ENCODE data around the gene CRYBG1.

CRYBG1 gene

DNA sequence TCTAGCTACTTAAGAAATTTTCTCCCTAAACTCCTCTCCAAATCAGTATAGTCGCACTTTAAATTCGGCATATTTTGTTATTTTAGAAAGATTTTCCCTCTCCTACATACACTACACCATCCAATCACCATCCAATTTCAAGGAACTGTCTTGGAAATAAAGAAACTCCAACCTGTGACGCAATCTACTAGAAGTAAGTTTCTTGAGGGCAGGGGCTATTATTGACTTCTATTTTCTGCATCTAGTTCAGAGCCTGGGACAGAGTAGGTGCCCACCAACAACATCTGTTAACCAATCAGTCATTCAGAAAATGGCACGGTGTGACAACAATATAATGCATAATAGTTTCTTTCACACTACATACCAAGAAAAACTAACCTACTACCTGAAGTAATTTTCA, 38.6 kb upstream of the CRYBG1 start:
- TF ChIP-seq, protein P1, sequence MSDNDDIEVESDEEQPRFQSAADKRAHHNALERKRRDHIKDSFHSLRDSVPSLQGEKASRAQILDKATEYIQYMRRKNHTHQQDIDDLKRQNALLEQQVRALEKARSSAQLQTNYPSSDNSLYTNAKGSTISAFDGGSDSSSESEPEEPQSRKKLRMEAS (IDR thresholded peaks at IDR 0.05): no peak
- TF ChIP-seq TAF1 (IDR thresholded peaks at IDR 0.05; ENCODE audit: low read depth) (no peak), RAD21 (IDR thresholded peaks at IDR 0.05; ENCODE audit: low read depth) (no peak), TCF12 (IDR thresholded peaks at IDR 0.05; ENCODE audit: low read depth) (no peak), ZBTB7A (IDR thresholded peaks at IDR 0.05; ENCODE audit: low read depth) (no peak), NFIC (IDR thresholded peaks at IDR 0.05) (no peak), TEAD4 (IDR thresholded peaks at IDR 0.05) (no peak), CEBPB (IDR thresholded peaks at IDR 0.05) (no peak), FOXM1 (IDR thresholded peaks at IDR 0.05; ENCODE audit: borderline replicate concordance, low read depth) (no peak), YY1 (IDR thresholded peaks at IDR 0.05; ENCODE audit: low read depth) (no peak), CREB1 (IDR thresholded peaks at IDR 0.05; ENCODE audit: low read depth) (no peak), EGR1 (IDR thresholded peaks at IDR 0.05) (no peak), EP300 (IDR thresholded peaks at IDR 0.05; ENCODE audit: borderline replicate concordance) (no peak)
- TF ChIP-seq, protein P2, sequence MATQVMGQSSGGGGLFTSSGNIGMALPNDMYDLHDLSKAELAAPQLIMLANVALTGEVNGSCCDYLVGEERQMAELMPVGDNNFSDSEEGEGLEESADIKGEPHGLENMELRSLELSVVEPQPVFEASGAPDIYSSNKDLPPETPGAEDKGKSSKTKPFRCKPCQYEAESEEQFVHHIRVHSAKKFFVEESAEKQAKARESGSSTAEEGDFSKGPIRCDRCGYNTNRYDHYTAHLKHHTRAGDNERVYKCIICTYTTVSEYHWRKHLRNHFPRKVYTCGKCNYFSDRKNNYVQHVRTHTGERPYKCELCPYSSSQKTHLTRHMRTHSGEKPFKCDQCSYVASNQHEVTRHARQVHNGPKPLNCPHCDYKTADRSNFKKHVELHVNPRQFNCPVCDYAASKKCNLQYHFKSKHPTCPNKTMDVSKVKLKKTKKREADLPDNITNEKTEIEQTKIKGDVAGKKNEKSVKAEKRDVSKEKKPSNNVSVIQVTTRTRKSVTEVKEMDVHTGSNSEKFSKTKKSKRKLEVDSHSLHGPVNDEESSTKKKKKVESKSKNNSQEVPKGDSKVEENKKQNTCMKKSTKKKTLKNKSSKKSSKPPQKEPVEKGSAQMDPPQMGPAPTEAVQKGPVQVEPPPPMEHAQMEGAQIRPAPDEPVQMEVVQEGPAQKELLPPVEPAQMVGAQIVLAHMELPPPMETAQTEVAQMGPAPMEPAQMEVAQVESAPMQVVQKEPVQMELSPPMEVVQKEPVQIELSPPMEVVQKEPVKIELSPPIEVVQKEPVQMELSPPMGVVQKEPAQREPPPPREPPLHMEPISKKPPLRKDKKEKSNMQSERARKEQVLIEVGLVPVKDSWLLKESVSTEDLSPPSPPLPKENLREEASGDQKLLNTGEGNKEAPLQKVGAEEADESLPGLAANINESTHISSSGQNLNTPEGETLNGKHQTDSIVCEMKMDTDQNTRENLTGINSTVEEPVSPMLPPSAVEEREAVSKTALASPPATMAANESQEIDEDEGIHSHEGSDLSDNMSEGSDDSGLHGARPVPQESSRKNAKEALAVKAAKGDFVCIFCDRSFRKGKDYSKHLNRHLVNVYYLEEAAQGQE (IDR thresholded peaks at IDR 0.05; ENCODE audit: low read depth): no peak
- TF ChIP-seq, protein P3, sequence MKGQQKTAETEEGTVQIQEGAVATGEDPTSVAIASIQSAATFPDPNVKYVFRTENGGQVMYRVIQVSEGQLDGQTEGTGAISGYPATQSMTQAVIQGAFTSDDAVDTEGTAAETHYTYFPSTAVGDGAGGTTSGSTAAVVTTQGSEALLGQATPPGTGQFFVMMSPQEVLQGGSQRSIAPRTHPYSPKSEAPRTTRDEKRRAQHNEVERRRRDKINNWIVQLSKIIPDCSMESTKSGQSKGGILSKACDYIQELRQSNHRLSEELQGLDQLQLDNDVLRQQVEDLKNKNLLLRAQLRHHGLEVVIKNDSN (IDR thresholded peaks at IDR 0.05): no peak

DNA sequence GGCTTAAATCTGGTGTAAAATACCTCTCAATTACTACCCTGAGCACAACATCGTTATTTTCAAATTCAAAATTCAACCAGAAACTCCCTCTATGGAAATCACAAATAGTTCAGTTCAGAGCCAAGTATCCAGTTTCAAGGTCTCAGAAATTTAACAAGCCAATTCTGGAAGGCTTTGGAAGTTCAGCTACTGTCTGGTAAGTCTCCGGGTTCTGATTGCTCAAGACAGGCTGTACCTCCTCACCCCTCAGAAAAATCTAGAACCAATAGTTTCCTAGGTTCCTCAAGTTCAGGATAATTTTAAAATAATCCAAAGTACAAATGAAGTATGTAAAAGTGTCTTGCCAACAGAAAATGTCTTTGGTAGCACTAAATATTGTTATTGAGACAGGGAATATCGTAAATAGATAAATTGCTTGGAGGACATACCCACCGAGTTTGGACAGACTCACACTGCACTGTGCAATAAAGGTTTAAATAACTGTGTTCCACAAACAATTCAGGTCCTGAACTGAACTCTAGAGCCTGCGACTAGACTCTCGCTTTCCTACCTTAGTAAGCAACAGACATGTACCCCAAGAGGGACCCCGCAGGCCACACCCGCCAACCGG, 35.7 kb upstream of the CRYBG1 start:
- TF ChIP-seq CEBPB (IDR thresholded peaks at IDR 0.05): 0 out of 2 replicates have a peak, but pooled peaks have one; percentile 22
- TF ChIP-seq, protein P1 (IDR thresholded peaks at IDR 0.05): no peak

DNA sequence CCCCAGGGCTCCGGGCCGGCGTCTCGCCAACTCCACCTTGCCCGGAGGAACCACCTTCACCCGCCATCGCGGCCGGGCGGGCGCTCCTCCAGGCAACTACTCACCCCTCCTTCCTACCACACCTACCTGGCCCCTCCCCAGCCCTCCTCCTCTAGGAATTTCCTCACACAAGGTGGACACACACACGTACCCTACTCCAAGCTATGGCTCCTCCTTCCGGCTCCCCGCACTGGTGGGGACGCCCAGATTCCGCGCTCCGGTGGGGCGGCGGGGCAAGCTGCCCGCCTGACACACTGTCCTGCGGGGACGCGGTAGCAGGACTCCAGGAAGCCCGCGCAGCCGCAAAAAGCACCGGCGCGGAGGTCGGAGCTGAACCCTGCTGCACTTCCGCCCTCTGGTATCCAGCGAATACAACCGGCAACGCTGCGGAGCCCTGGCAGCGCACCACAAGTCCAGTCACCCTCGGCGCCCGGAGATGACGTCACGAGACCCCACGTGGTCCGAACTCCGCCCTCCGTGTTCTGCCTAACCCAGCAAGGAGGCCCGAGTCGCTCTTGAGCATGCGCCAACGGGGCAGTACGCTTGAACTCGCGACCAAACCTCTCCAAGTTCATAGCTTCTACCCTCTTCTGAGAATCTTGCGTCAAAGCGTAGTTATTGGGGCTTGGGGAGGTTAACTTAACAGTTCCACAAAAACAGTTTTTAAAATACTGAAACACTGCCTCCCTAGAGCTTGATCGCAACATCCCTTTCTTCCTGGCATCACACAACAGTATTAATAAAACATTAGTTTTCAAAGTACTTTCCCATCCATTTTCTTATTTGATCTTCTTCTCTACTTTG, 35.0 kb upstream of the CRYBG1 start, which contains the start of gene ATG5:
Gene ATG5 (minus strand): TSS at position 425 of the 843 bp plus-strand sequence. CDS start 9,552 bp downstream, outside the sequence.
- TF ChIP-seq, protein P2 (IDR thresholded peaks at IDR 0.05; ENCODE audit: low read depth): no peak
- TF ChIP-seq, protein P1 (IDR thresholded peaks at IDR 0.05): peak; percentile 83
- peak; percentile 77 for TF ChIP-seq TCF12 (IDR thresholded peaks at IDR 0.05; ENCODE audit: low read depth)
- peak; percentile 45; the same call in 1 of the 2 replicates for TF ChIP-seq CEBPB (IDR thresholded peaks at IDR 0.05)
- TF ChIP-seq, protein P3 (IDR thresholded peaks at IDR 0.05): peak; percentile 97
- peak; percentile 54; the same call in 1 of the 2 replicates for TF ChIP-seq NFIC (IDR thresholded peaks at IDR 0.05)
- TF ChIP-seq YY1 (IDR thresholded peaks at IDR 0.05; ENCODE audit: low read depth): peak; percentile 80
- TF ChIP-seq FOXM1 (IDR thresholded peaks at IDR 0.05; ENCODE audit: borderline replicate concordance, low read depth): no peak
- TF ChIP-seq ZBTB7A (IDR thresholded peaks at IDR 0.05; ENCODE audit: low read depth): 0 out of 2 replicates have a peak, but pooled peaks have one; percentile 43
- no peak for TF ChIP-seq EGR1 (IDR thresholded peaks at IDR 0.05)
- TF ChIP-seq TEAD4 (IDR thresholded peaks at IDR 0.05): peak; percentile 80
- 0 out of 2 replicates have a peak, but pooled peaks have one; percentile 1 for TF ChIP-seq RAD21 (IDR thresholded peaks at IDR 0.05; ENCODE audit: low read depth)
- TF ChIP-seq TAF1 (IDR thresholded peaks at IDR 0.05; ENCODE audit: low read depth): peak; percentile 73
- TF ChIP-seq CREB1 (IDR thresholded peaks at IDR 0.05; ENCODE audit: low read depth): peak; percentile 91
- TF ChIP-seq EP300 (IDR thresholded peaks at IDR 0.05; ENCODE audit: borderline replicate concordance): no peak

DNA sequence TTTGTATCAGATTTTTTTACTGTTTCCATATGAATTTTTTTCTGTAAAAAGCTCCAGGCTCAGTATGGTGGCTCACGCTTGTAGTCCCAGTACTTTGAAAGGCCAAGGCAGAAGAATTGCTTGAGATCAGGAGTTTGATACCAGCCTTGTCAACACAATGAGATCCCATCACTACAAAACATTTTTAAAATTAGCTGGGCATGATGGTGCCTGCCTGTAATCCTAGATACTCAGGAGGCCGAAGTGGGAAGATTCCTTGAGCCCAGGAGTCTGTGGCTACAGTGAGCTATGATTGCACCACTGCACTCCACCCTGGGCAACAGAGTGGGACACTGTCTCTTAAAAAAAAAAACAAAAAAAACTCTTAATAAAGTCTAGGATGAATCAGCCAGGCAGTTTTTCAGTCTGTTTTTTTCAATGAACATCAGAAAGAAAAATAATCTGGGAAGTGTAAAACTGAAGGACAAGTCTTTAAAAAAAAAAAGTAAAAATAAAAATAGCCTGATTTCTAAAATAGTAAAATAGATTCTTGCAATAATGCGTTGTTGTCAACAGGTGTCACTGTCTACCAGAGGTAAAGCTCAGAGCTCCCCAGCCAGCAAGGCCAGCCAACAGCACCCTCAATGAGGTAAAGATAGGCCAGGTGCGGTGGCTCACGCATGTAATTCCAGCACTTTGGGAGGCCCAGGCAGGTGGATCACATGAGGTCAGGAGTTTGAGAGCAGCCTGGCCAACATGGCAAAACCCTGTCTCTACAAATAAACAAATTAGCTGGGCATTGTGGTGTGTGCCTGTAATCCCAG, 25.7 kb upstream of the CRYBG1 start:
- TF ChIP-seq RAD21 (IDR thresholded peaks at IDR 0.05; ENCODE audit: low read depth): peak; percentile 87
- TF ChIP-seq CEBPB (IDR thresholded peaks at IDR 0.05): no peak

Data from Ishikawa (cell line).